IPS-18c (cell line): Measurements from ENCODE around the gene FAM219A.

Source experiments
- H3K4me3 ChIP-seq: 2 replicates; pipeline ENCODE4 v1.7.0; 2013; ENCODE audit warnings: low read depth, mild to moderate bottlenecking, low read length, moderate library complexity; ENCODE audit not compliant: insufficient read depth
- H3K9me3 ChIP-seq: one replicate; pipeline ENCODE4 v1.6.1; 2013; ENCODE audit warnings: mild to moderate bottlenecking, low read length, moderate library complexity; ENCODE audit not compliant: control insufficient read depth, insufficient read depth

The FAM219A gene, protein sequence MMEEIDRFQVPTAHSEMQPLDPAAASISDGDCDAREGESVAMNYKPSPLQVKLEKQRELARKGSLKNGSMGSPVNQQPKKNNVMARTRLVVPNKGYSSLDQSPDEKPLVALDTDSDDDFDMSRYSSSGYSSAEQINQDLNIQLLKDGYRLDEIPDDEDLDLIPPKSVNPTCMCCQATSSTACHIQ

DNA sequence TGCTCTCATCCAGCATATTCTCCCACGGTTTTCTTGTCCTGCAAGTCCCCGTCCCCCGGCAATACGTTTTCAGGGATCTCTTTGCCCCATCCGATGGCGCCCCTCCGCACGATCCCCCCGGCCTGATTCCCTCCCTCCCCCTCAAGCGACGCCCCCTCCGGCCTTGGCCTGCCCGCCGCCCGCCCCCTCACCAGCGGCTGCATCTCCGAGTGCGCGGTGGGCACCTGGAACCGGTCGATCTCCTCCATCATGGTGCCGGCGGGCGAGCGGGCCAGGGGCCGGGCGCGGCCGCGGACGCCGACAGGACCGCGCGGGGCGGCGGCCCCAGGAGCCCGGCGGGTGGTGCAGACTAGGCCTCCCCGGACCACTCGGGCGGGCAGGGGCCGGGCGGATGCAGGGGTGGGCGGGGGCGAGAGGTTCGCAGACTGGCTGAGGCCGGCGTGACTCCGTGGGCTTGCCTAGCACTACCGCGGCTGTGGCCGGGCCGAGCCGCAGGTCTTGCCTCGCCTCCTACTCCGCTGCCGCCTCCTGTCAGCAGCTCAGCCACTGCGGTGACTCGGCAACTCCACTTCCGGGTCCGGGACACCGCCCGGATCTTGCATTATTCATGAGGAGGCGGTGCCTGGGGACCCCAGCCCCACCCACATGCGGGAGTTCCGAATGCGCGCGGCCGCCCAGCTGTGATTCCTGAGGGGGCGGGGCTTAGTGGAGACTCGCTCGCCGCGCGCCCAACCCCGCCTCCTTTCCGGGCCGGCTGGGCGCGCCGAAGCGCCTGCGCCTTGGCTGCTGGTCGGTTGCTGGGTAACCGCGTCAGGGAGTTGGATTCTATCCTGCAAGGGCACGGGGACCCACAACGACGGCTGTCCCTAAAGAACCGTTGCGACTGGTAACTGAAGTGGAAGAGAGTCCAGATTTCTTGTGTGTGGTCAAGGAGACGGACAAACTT is at the start of gene FAM219A, which contains the start of gene DNAI1:
TSS of gene FAM219A (minus strand) at position 558 of the 946 bp plus-strand sequence. CDS start at position 251, 307 bp downstream.
TSS of gene DNAI1 (plus strand) at position 793 of the 946 bp plus-strand sequence. CDS start 201 bp downstream, outside the sequence.
- peak within 1 kb of the TSS; percentile 74 for H3K4me3 ChIP-seq
- H3K9me3 ChIP-seq, result no peaks in the 10 kb centered on the region

DNA sequence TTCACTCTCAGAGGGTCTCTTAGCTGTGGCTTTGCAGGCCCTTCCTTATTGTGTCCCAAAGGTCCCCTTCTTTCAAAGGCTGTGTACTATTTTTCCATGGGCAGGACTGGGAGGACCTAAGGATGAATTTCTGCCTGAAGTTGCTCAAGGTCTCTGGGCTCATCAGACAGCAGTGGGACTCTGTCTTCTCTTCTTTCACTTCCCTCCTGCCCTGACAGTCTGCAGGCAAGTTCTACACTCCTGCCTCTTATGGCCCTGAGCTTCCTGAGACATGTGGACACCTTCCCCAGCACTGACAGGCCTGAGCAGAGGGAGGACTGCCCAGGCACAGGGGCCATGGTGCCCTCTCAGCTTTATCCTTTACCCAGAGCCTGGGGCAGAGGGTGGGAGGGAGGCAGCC is 49.6 kb upstream of the FAM219A start:
- Histone ChIP-seq H3K9me3 (peaks cover 5% of the 10 kb centered on the region), H3K4me3 (no peak overlapping the region)

DNA sequence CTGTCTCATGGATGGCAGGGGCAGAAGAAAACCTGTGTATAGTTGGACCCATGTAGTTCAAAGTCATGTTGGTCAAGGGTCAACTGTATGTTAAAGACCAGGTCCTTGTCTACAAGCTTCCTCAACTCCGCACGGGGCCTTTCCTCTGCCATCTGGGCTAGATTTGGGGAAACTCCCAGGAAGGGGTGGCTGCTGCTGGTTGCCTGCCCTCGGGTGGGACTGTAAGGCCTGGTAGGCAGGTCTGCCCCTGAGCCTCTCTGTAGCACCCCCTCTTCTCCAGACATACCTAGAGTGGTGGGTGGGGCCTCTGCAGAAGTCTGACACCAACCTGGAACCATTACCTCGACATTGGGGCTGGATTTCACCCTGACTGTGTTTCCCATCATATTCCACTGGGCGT is 49.2 kb upstream of the FAM219A start:
- Histone ChIP-seq H3K9me3 (peaks cover 5% of the 10 kb centered on the region), H3K4me3 (no peak overlapping the region)

DNA sequence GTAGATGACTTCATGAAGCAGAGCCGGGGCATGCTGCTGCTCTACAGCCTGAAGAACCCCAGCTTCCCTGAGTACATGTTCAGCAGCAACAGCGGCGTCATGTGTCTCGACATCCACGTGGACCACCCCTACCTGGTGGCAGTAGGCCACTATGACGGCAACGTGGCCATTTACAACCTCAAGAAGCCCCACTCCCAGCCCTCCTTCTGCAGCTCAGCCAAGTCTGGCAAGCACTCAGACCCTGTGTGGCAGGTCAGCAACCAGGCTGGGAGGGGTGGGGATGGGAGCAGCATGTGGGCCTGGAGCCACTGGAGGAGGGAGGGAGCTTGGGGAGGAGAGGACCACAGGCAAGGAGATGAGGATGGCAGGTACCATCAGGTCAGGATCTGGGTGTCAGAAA is 48.3 kb upstream of the FAM219A start:
- H3K9me3 ChIP-seq, result peaks cover 5% of the 10 kb centered on the region
- H3K4me3 ChIP-seq, result no peak overlapping the region

DNA sequence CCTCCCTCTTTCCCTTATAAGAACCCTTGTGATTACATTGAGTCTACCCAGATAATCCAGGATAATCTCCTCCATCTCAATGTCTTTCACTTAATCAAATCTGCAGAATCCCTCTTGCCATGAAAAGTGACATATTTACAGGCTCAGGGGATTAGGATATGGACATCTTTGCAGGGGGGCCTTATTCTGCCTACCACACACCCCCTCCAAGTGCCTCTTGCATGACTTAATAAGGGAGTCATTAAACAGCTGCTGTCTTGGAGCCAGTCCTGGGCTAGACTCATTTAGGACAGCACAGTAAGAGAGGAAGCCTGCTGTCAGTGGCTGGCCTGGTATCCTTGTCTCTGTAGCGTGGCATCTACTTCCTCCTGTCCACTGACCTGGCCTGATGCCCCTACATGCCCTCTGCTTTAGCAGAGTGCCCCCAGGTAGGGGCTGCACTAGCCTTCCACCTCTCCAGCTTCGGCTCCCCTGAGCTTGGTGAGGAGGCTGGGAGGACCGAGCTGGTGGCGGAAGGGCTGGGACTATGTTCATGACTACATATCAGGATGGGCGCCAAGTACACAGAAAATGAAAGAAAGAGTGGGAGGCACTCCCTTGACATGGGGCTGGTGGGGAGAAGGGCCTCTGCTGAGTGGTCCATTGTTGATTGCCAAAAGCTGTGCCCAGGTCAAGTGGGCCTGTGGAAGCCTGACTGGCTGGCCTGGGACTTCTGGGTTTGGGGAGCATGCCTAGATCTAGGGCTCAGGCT is 47.2 kb upstream of the FAM219A start:
- Histone ChIP-seq H3K4me3 (no peak overlapping the region), H3K9me3 (peaks cover 5% of the 10 kb centered on the region)

DNA sequence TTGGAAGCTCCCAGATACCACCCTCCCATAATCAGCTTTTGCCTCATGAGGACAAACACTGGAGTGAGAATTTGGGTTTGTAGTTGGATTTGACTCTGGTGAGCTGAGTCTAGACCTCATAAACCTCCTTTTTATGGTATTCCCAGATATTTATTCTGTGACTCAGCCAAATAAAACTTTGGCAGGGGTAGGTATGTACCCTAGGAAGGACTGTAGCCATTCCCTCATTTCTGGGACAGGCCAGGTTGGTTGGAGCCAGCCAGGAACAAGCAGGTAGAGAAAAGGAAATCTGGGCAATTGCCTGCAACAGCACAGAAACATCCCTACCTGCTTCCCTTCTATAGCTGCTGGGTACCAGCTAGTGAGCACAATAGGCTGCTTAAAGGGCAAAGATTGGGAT is 45.0 kb upstream of the FAM219A start:
- H3K9me3 ChIP-seq, result peaks cover 5% of the 10 kb centered on the region

DNA sequence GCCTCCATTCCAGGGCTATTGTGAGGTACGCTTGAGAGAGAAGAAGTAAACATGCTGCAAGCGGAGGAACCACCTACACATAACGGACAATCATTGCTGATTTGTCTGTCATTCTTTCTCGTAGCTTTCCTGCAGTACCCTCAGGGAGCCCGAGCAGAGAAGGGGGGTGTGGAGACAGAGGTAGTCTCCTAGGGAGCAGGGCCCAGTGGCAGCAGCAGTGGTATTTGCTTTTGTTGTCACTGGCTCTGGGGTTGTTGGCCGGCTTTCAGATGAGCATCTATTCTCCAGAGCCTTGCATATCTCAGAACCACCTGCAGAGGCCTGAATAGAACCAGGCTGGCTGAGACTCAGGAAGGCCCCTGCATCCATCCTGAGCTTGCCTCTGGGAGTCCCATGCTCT is 44.5 kb upstream of the FAM219A start:
- peaks cover 5% of the 10 kb centered on the region for H3K9me3 ChIP-seq
- no peak overlapping the region for H3K4me3 ChIP-seq

More for the DNA sequence above, 45.0 kb upstream of the FAM219A start:
- no peak overlapping the region for H3K4me3 ChIP-seq

DNA sequence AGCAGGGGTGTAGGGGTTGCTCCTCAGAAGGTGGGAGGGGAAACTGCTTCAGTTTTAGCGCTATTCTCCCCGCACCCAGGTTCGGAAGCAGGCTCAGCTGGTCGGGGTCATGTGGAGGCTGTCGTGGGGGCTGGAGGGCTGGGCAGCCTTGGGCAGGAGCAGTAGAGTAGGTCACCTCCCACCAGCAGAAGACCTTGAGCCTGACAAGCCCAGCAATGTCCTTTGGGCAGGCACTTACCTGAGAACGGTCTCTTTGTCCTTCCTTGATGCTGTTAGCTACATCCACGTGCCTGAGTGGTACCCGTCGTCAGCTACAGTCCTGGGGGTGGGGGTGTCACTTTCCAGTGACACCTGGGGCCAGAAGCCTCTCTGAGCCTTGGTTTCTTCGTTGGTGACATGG is 44.1 kb upstream of the FAM219A start:
- no peak overlapping the region for H3K4me3 ChIP-seq
- H3K9me3 ChIP-seq, result peaks cover 5% of the 10 kb centered on the region

DNA sequence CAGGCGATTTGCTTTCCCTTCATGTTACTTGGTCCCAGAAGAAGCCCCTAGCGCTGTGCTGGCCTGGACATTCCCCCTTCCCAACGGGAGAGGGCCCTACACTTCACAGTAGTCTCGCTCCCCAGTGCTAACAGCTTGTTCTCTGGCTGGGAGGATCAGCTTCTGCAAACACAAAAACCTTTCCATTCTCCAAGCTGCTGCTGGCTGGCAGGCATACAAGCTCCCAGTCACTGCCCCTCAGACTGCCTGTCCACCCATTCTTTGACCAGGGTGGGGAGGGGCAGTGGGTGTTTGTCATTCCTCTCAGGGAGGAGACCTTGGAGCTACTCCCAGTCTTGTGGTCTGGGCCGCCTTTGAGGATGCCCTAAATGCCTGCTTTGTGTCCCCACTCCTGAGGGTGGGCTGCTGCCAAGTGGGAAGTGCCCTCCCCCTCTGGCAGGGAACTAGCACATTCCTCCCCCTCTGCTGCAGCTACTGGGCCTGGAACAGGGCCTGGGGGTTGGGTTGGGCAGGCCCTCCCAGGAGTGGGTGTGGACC is 43.6 kb upstream of the FAM219A start:
- H3K9me3 ChIP-seq, result peaks cover 5% of the 10 kb centered on the region
- H3K4me3 ChIP-seq, result no peak overlapping the region

DNA sequence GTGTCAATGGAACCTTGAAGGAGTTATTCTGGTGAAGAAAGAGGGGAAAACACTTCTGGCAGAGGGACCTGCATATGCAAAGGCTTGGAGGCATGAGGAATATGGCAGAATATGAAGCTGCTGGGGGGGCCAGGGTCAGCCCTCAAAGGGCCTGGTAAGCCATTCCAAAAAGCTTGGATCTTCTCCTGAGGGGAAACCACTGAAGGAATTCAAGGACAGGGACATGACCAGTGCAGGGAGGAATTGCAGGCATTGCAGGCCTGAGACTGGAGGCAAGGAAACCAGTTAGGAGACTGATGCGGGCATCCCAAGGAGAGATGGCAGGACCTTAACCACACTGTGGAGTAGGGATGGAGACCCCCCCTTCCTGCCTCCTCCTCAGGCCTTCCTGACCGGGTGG is 43.0 kb upstream of the FAM219A start:
- Histone ChIP-seq H3K9me3 (peaks cover 5% of the 10 kb centered on the region), H3K4me3 (no peak overlapping the region)

DNA sequence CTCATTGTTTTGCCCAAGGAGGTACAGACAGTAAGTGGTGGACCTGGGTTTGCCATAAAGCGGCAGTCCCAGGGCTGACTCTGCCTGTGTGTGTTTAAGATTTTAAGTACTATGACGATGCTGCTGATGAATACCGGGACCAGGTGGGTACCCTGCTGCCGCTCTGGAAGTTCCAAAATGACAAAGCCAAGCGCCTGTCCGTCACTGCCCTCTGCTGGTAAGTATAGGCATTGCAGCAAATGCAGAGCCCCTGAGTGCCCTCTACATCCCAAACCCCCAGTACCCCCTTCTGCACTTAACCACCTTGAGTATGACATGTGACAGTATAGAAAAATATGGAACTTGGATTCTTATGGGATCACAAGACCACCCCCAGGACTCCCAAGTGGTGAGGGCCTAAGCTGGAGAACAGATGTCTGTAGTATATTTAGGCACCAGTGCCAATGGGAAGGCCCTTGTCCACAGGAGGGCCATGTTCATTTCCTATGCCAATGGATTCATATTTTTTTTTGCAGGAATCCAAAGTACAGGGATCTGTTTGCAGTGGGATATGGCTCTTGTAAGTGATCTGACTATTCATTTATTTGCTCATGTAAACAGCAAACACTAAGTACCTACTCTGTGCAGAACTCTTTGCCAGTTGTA is 42.4 kb upstream of the FAM219A start:
- Histone ChIP-seq H3K9me3 (peaks cover 3% of the 10 kb centered on the region), H3K4me3 (no peak overlapping the region)

DNA sequence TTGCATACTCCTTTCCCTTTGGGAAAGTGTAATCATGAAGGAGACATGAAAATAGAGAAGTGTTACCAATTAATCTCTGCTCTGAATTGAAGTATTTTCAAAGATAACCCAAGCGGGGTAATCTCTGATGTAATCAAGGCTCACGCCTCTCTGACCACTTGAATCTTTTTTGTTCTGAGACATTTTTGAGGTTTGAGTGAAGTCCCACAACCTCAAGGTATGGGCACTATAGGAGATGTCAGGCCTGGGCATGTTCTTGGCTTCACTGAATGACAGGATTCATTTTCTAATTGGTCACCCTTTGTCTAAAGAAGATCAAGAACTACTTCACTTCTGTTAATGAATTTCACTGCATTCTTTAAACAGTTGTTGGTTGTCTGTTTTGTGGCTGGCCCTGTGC is 40.7 kb upstream of the FAM219A start:
- no peak overlapping the region for H3K4me3 ChIP-seq
- H3K9me3 ChIP-seq, result peaks cover 3% of the 10 kb centered on the region

DNA sequence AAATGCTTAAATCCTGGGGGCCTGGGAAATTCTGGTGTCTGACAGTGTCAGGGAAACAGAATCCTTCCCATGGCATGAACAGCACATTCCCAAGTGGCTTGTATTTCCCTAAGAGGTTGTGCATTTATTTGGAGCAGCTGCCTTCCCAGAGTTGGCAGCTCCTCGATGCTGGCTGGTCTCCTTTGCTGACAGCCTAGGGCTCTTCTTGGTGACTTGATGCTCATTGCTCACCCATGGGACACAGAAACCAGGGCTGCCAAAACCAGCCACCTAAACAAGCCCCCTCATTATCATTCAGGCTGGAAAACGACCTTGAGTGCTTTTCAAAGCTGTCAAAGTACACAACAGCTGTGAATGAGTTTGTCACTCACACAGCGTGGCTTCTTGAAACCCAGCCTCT is 40.2 kb upstream of the FAM219A start:
- H3K9me3 ChIP-seq, result peaks cover 3% of the 10 kb centered on the region
- no peak overlapping the region for H3K4me3 ChIP-seq

DNA sequence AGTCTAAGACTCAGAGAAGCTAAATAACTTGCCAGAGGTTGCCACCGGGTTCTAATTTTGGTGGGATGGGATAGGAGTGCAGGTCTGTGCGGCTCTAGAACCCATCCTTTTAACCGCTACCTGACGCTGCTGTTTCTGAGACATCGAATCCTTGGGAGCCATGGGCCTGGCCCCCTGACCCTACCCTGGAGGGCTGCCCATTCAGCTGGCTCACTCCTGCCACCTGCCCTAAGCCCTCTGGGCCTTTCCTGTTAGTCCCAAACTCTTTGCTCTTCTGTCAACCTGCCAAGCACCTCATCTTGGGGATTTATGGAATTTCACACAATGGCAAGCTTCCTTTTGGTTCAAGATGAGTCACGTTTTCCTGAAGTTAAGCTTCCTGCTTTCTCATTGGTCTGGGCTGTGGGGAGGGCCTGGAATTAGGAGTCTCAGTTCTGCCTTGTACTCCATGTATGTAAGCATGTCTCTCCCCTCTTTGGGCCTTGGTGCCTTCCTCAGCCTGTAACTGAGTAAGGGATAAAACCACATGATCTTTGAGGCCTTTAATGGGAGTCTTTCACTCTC is 37.9 kb upstream of the FAM219A start:
- no peak overlapping the region for H3K4me3 ChIP-seq
- no peaks in the 10 kb centered on the region for H3K9me3 ChIP-seq

DNA sequence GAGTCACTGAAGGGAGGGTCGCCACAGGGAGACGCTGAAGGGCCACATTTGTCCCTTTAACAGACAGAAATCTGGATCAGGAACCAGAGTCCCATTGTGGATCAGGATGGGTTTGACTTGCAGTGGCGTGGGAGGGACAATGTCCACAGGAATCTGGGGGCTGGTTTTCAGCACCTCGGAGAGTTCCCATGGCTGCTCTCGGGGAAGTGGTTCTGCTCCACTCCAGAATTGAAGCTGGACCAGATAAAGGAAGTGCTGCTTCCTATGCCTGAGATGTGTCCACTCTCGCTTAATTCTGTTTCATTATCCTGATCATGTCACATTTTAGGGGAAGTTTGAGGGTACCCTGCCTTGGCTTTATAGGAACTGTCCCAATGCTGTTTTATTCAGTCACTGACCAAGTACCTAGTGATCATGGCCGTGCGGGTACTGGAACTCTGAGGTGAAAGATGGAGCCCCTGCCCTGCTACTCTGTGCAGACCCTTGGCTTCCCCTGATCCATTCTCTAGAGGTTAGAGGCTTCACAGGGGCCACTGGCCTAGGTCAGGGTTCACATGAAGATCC is 35.7 kb upstream of the FAM219A start:
- H3K9me3 ChIP-seq, result no peaks in the 10 kb centered on the region
- no peak overlapping the region for H3K4me3 ChIP-seq

DNA sequence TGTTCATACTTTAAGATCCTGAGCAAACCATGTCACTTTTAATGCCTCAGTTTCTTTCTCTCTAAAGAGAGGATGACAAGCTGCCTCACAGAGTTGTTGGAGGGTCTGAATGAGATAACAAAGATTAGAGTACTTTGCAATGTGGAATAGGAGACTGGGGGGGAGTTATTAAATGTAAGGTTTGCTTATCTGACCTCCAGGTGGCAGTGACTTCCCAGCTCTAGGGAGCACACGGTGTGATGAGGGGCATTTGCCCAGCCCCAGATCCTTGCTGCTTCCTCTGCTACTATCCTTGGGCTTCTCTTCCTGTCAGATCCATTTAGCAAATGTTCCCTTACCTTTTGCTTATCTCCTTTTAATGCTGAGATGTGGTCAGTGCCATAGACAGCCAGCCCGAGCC is 33.7 kb upstream of the FAM219A start:
- H3K9me3 ChIP-seq, result no peaks in the 10 kb centered on the region
- H3K4me3 ChIP-seq, result no peak overlapping the region
